ENCODE measurements around the gene TNRC6A. TPM values are rescaled to one million over a fixed set of nuclear protein-coding genes. Genes with fewer than 3 reads are reported as not detected.

Gene TNRC6A
- total and polyA plus RNA-seq, 2 experiments from 2014 or later, result 93.1 to 124 TPM

DNA sequence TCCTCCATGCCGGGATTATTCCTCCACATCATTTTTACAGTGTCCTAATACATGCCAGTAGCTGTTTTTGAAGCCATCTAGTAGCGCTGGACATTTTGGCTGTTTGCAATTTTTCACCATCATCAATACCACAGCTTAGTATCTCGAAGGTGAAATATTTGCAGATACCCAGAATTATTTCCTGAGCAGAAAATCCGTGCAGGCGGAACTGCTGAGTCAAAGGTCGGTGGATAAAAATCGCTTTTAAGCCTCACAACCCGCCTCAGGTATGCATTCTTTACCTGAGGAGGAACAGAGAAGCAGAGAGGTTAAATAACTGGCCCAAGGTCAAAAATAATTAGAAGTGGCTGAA is 584 bp upstream of the TNRC6A start (continued):
- TF ChIP-seq, protein P1, sequence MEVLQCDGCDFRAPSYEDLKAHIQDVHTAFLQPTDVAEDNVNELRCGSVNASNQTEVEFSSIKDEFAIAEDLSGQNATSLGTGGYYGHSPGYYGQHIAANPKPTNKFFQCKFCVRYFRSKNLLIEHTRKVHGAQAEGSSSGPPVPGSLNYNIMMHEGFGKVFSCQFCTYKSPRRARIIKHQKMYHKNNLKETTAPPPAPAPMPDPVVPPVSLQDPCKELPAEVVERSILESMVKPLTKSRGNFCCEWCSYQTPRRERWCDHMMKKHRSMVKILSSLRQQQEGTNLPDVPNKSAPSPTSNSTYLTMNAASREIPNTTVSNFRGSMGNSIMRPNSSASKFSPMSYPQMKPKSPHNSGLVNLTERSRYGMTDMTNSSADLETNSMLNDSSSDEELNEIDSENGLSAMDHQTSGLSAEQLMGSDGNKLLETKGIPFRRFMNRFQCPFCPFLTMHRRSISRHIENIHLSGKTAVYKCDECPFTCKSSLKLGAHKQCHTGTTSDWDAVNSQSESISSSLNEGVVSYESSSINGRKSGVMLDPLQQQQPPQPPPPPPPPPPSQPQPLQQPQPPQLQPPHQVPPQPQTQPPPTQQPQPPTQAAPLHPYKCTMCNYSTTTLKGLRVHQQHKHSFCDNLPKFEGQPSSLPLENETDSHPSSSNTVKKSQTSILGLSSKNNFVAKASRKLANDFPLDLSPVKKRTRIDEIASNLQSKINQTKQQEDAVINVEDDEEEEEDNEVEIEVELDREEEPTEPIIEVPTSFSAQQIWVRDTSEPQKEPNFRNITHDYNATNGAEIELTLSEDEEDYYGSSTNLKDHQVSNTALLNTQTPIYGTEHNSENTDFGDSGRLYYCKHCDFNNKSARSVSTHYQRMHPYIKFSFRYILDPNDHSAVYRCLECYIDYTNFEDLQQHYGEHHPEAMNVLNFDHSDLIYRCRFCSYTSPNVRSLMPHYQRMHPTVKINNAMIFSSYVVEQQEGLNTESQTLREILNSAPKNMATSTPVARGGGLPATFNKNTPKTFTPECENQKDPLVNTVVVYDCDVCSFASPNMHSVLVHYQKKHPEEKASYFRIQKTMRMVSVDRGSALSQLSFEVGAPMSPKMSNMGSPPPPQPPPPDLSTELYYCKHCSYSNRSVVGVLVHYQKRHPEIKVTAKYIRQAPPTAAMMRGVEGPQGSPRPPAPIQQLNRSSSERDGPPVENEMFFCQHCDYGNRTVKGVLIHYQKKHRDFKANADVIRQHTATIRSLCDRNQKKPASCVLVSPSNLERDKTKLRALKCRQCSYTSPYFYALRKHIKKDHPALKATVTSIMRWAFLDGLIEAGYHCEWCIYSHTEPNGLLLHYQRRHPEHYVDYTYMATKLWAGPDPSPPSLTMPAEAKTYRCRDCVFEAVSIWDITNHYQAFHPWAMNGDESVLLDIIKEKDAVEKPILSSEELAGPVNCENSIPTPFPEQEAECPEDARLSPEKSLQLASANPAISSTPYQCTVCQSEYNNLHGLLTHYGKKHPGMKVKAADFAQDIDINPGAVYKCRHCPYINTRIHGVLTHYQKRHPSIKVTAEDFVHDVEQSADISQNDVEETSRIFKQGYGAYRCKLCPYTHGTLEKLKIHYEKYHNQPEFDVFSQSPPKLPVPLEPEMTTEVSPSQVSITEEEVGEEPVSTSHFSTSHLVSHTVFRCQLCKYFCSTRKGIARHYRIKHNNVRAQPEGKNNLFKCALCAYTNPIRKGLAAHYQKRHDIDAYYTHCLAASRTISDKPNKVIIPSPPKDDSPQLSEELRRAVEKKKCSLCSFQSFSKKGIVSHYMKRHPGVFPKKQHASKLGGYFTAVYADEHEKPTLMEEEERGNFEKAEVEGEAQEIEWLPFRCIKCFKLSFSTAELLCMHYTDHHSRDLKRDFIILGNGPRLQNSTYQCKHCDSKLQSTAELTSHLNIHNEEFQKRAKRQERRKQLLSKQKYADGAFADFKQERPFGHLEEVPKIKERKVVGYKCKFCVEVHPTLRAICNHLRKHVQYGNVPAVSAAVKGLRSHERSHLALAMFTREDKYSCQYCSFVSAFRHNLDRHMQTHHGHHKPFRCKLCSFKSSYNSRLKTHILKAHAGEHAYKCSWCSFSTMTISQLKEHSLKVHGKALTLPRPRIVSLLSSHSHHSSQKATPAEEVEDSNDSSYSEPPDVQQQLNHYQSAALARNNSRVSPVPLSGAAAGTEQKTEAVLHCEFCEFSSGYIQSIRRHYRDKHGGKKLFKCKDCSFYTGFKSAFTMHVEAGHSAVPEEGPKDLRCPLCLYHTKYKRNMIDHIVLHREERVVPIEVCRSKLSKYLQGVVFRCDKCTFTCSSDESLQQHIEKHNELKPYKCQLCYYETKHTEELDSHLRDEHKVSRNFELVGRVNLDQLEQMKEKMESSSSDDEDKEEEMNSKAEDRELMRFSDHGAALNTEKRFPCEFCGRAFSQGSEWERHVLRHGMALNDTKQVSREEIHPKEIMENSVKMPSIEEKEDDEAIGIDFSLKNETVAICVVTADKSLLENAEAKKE (CRISPR knock-in tag; IDR thresholded peaks at IDR 0.05), result no peak
- TF ChIP-seq ZNF114 (CRISPR knock-in tag; IDR thresholded peaks at IDR 0.05), result no peak
- TF ChIP-seq ZNF331 (CRISPR knock-in tag; IDR thresholded peaks at IDR 0.05; ENCODE audit: low read depth), result no peak
- TF ChIP-seq NANOG (IDR thresholded peaks at IDR 0.05; ENCODE audit: borderline replicate concordance), result no peak

DNA sequence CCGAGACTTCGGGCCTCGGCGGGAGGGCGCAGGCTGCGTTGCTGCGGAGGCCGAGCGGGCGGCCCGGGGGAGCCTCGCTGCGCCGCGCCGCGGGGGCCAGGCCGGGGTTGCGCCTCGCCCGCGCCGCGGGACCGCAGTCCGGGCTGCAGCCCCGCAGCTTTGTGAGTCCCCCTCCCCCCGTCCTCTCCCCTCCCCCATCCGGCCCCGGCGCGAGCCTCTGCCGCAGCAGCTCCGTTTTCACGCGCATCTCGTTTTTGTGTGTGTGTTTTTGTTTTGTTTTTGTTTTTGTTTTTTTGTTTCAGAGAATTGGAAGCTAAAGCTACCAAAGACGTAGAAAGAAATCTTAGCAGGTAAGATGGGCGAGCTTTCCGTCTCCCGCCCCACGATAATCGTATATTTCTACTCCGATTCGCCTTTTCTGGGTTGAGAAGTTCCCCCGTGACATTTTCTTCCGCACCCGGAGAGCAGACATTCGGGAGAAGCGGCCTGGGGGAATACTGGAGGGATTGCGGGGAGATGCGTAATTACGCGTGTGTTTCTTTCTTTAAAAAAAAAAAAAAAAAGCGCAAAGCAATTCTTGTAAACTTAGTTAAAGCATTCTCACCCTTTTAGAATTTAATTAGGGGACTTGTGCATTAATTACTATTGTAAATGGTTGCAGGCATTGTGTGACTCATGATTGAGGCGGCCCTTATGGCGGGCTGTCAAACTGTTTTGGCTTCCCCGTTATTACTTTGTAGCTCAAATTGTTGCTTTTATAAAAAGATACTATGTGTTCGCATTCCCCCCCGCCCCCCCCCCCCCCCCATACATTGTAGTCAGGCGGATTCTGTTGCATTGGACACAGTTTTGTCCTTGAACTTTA is 732 bp downstream of the TNRC6A start:
- Histone ChIP-seq H3K79me2 (replicated peaks; ENCODE audit: insufficient read depth) (peaks cover 54% of the 10 kb centered on the region), H3F3A (replicated peaks; ENCODE audit: low read depth) (no peaks in the 10 kb centered on the region), H3K4me2 (peak overlapping the region; percentile 76), H3K9me2 (ENCODE audit: insufficient read depth) (no peaks in the 10 kb centered on the region), H3K27me3 (ENCODE audit: insufficient read depth) (no peaks in the 10 kb centered on the region), H3K36me3 (ENCODE audit: insufficient read depth) (peaks cover 15% of the 10 kb centered on the region; the same call in 1 of the 2 replicates), H3K4me1 (ENCODE audit: insufficient read depth) (peaks cover 41% of the 10 kb centered on the region), H3K4me3 (peak overlapping the region; percentile 91), H4K20me1 (replicated peaks; ENCODE audit: insufficient read depth) (peaks cover 29% of the 10 kb centered on the region), H3K27ac (ENCODE audit: low read depth) (peak overlapping the region; percentile 95), H2AFZ (no peak overlapping the region)
- TF ChIP-seq CREB1 (CRISPR knock-in tag; IDR thresholded peaks at IDR 0.05; ENCODE audit: low read depth), result no peak
- TF ChIP-seq ZNF331 (CRISPR knock-in tag; IDR thresholded peaks at IDR 0.05; ENCODE audit: low read depth), result no peak
- TF ChIP-seq, protein P2, sequence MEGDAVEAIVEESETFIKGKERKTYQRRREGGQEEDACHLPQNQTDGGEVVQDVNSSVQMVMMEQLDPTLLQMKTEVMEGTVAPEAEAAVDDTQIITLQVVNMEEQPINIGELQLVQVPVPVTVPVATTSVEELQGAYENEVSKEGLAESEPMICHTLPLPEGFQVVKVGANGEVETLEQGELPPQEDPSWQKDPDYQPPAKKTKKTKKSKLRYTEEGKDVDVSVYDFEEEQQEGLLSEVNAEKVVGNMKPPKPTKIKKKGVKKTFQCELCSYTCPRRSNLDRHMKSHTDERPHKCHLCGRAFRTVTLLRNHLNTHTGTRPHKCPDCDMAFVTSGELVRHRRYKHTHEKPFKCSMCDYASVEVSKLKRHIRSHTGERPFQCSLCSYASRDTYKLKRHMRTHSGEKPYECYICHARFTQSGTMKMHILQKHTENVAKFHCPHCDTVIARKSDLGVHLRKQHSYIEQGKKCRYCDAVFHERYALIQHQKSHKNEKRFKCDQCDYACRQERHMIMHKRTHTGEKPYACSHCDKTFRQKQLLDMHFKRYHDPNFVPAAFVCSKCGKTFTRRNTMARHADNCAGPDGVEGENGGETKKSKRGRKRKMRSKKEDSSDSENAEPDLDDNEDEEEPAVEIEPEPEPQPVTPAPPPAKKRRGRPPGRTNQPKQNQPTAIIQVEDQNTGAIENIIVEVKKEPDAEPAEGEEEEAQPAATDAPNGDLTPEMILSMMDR (conservative IDR thresholded peaks at IDR 0.05; ENCODE audit: low read depth in 2 of 2), result no peak
- no peak for TF ChIP-seq ZNF114 (CRISPR knock-in tag; IDR thresholded peaks at IDR 0.05)
- TF ChIP-seq STAT1 (IDR thresholded peaks at IDR 0.05; ENCODE audit: unreplicated experiment), result no peak
- no peak for TF ChIP-seq EZH2 (IDR thresholded peaks at IDR 0.05; ENCODE audit: low read depth, unreplicated experiment)
- TF ChIP-seq POLR2AphosphoS5 (IDR thresholded peaks at IDR 0.05; ENCODE audit: low read depth), result no peak
- Mint-ChIP-seq H3K27ac (peak overlapping the region; percentile 97), H3K9me3 (no peaks in the 10 kb centered on the region), H3K4me3 (peak overlapping the region; percentile 97), H3K27me3 (ENCODE audit: insufficient read depth, low read depth, poor library complexity) (peaks cover 3% of the 10 kb centered on the region), H3K36me3 (ENCODE audit: low read depth) (peaks cover 41% of the 10 kb centered on the region), H3K4me1 (peaks cover 44% of the 10 kb centered on the region)
- ATAC-seq, result peak; percentile 11; the same call in 2 of the 3 replicates
- peak; percentile 51 for DNase-seq (ENCODE audit: low spot score)
